ENCODE results near the gene RSAD2.

DNA sequence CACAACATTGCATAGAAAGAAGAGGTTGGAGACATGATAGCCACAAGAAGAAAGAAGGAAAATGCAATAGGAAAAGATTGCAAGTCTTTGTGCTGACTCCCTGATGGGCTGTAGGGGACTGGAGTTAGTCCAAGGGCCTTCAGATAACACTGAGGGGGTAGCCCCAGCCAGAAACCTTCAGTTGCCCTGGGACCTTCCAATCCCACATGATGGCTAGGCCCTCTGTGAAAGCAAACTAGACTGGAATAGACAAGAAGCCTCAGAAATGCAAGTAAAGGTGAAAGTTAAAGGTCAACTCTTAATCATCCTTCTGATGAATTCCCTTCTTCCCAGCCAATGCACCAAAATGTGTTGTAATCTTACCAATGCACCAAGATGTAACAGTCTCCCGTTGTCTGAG lies 31.0 kb upstream of the RSAD2 start:
- TF ChIP-seq POLR2A (IDR thresholded peaks at IDR 0.05) (no peak), POLR2AphosphoS5 (IDR thresholded peaks at IDR 0.05) (no peak)
- TF ChIP-seq, protein P1, sequence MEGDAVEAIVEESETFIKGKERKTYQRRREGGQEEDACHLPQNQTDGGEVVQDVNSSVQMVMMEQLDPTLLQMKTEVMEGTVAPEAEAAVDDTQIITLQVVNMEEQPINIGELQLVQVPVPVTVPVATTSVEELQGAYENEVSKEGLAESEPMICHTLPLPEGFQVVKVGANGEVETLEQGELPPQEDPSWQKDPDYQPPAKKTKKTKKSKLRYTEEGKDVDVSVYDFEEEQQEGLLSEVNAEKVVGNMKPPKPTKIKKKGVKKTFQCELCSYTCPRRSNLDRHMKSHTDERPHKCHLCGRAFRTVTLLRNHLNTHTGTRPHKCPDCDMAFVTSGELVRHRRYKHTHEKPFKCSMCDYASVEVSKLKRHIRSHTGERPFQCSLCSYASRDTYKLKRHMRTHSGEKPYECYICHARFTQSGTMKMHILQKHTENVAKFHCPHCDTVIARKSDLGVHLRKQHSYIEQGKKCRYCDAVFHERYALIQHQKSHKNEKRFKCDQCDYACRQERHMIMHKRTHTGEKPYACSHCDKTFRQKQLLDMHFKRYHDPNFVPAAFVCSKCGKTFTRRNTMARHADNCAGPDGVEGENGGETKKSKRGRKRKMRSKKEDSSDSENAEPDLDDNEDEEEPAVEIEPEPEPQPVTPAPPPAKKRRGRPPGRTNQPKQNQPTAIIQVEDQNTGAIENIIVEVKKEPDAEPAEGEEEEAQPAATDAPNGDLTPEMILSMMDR (IDR thresholded peaks at IDR 0.05) = no peak
